Panc1 (cell line): ENCODE measurements around the gene MYL12A.

Source experiments
- CTCF ChIP-seq: fragments of 450-650 bp; IDR thresholded peaks from 2 replicates; pipeline ENCODE4 v1.5.1; 2017; ENCODE audit warnings: mild to moderate bottlenecking
- POLR2AphosphoS5 ChIP-seq: IDR thresholded peaks from 2 replicates; pipeline ENCODE4 v1.6.1; 2012; ENCODE audit warnings: mild to moderate bottlenecking, low read depth, low read length, moderate library complexity

DNA sequence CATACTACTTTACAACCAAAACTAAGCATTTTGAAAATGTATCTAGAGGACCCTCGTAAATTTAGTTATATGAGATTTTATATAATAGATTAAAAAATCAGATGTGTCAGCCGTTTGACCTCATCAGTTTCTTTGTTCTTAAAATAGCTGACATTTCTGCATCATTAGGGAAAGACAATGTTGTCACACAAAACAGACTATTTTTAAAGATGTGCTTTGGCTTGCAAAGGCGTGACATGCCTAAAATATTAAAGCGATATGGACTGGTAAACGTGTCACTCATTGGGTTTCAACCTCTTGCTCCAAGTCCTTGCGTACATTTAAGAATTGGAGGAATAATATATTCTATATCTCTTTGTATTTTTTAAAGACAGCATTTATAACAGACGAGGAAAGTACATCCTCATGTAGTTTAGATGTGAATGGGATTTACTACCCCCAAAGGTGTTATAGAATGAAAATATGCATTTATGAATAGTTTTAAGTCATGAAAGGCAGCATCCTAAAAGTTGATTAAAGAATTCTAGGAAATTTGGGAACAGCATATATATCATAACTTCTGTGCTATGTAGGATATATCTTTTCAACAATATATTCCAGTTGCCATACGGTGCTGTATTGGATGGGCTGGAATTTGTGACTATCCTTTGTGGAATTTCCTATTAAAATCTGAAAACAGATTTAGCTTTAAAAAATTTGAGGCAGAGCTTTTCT is 3.8 kb downstream of the MYL12A start:
- TF ChIP-seq CTCF (no peak), POLR2AphosphoS5 (peak; percentile 45; the same call in 1 of the 2 replicates)
